ENCODE data around the gene DNAJC8. TPM values are rescaled to one million over a fixed set of nuclear protein-coding genes. Genes with fewer than 3 reads are reported as not detected.

Gene DNAJC8
- total RNA-seq, 1 donor from 2014 or later: 103 TPM

DNA sequence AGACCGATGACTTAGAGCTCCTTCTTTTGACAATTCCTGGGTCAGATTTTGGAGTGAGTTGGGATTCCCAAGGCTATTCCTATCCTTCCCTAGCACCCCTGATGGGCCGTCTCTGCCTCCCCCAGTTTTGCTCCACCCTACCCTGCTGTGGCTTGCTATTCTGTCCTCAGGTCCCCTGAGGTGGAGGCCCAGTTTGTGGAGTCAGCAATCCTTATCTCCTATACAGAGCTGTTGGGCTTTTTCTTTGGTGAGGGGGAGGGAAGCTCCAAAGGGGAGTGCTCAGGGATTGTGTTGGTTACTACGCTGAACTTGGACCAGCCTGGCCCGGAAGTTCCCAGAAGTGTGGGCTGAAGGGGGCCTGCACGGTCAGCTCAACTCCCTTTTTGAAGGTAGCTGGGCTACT is 34.1 kb upstream of the DNAJC8 start:
- no peak for ATAC-seq (ENCODE audit: low read depth)
- Mint-ChIP-seq H3K36me3 (ENCODE audit: low read depth) (peaks cover 11% of the 10 kb centered on the region), H3K27ac (no peak overlapping the region), H3K9me3 (no peaks in the 10 kb centered on the region), H3K4me3 (no peak overlapping the region), H3K4me1 (no peaks in the 10 kb centered on the region), H3K27me3 (no peaks in the 10 kb centered on the region)
- DNase-seq: no peak
- intact Hi-C loops (cut with micrococcal nuclease): no loop called here
- CTCF ChIA-PET: interaction anchor here (0.6 to 1.4 kb wide), 2 partner anchors 19 to 51 kb away, joined by 3 to 4 read pairs; no protein-coding TSS in a partner anchor
- POLR2A ChIA-PET: interaction anchor here (0.9 to 1.2 kb wide), 2 partner anchors 9 to 17 kb away, joined by 3 to 4 read pairs; no protein-coding TSS in a partner anchor
- TF ChIP-seq, protein P1, sequence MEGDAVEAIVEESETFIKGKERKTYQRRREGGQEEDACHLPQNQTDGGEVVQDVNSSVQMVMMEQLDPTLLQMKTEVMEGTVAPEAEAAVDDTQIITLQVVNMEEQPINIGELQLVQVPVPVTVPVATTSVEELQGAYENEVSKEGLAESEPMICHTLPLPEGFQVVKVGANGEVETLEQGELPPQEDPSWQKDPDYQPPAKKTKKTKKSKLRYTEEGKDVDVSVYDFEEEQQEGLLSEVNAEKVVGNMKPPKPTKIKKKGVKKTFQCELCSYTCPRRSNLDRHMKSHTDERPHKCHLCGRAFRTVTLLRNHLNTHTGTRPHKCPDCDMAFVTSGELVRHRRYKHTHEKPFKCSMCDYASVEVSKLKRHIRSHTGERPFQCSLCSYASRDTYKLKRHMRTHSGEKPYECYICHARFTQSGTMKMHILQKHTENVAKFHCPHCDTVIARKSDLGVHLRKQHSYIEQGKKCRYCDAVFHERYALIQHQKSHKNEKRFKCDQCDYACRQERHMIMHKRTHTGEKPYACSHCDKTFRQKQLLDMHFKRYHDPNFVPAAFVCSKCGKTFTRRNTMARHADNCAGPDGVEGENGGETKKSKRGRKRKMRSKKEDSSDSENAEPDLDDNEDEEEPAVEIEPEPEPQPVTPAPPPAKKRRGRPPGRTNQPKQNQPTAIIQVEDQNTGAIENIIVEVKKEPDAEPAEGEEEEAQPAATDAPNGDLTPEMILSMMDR (IDR thresholded peaks at IDR 0.05): no peak

- Mint-ChIP-seq H3K4me3 (no peak overlapping the region), H3K36me3 (ENCODE audit: low read depth) (peaks cover 6% of the 10 kb centered on the region), H3K9me3 (no peaks in the 10 kb centered on the region), H3K27me3 (peaks cover 2% of the 10 kb centered on the region), H3K4me1 (peaks cover 9% of the 10 kb centered on the region), H3K27ac (no peak overlapping the region)
- ChIA-PET CTCF (interaction anchor here (1.4 kb wide), 1 partner anchor 17 kb away, joined by 4 read pairs; no protein-coding TSS in a partner anchor), POLR2A (interaction anchor here (1.2 kb wide), 1 partner anchor 16 kb away, joined by 3 read pairs; no protein-coding TSS in a partner anchor)
- DNase-seq: no peak
- intact Hi-C loops (cut with micrococcal nuclease): no loop called here
- no peak for ATAC-seq (ENCODE audit: low read depth)
- TF ChIP-seq, protein P1 (IDR thresholded peaks at IDR 0.05): no peak
These were observed 32.7 kb upstream of the DNAJC8 start for GRCh38 chr1:28265577-28265976.

DNA sequence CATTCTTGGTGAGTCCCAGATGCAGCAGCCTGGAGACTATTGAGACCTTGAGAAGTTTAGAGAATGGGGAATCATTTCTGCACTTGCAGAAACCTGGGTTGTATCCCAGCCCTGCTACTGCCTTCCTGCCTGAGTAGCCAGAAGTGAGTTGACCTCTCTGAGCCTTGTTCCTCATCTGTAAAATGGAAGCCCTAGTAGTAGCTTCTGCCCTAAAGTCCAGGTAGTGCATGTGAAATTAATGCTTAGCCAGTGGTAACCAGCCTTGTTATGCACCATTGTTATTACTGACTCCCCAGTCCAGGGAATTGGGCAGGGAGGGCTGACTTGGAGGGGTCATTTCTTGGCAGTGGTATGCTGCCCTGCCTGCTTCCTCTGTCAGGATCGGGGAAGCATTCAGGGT is 32.1 kb upstream of the DNAJC8 start:
- ChIA-PET CTCF (no interaction called here), POLR2A (interaction anchor here (1.0 to 1.1 kb wide), 2 partner anchors 16 to 21 kb away, joined by 3 to 4 read pairs; no protein-coding TSS in a partner anchor)
- DNase-seq (no peak), ATAC-seq (ENCODE audit: low read depth) (no peak)
- Mint-ChIP-seq H3K36me3 (ENCODE audit: low read depth) (peaks cover 4% of the 10 kb centered on the region), H3K27ac (no peak overlapping the region), H3K4me1 (peaks cover 10% of the 10 kb centered on the region), H3K4me3 (no peak overlapping the region), H3K27me3 (peaks cover 2% of the 10 kb centered on the region), H3K9me3 (no peaks in the 10 kb centered on the region)
- TF ChIP-seq, protein P1 (IDR thresholded peaks at IDR 0.05): no peak
- intact Hi-C loops (cut with micrococcal nuclease): no loop called here

DNA sequence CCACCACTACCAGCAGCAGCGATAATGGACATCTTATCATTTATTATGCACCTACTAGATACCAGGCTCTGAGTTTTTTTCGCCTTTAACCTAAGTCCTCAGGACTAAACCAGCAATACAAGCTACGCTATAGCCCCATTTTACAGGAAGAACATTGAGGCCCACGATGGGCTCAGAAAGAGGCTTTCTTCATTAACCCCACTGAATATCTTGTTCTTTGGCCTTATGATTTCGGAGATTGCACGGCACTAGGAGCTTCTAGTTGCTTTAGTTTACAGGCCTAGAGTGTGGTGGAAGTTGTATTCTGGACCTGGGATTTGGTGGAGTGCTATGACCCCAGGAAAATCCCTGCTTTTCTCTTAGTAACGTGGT is 28.0 kb upstream of the DNAJC8 start:
- Mint-ChIP-seq H3K27ac (peak overlapping the region; percentile 18), H3K4me1 (peaks cover 23% of the 10 kb centered on the region), H3K4me3 (peak overlapping the region; percentile 82), H3K9me3 (no peaks in the 10 kb centered on the region), H3K36me3 (ENCODE audit: low read depth) (no peaks in the 10 kb centered on the region), H3K27me3 (peaks cover 6% of the 10 kb centered on the region)
- TF ChIP-seq, protein P1 (IDR thresholded peaks at IDR 0.05): no peak
- ChIA-PET POLR2A (interaction anchor here (2.6 to 5.1 kb wide), 5 partner anchors 11 to 320 kb away, joined by 16 to 79 read pairs (median 35); partner anchors contain the start of genes ATP5IF1 and MED18), CTCF (interaction anchor here (1.5 to 2.3 kb wide), 2 partner anchors 12 to 99 kb away, joined by 3 to 8 read pairs; no protein-coding TSS in a partner anchor)
- DNase-seq (no peak), ATAC-seq (ENCODE audit: low read depth) (no peak)
- intact Hi-C loops (cut with micrococcal nuclease): no loop called here

DNA sequence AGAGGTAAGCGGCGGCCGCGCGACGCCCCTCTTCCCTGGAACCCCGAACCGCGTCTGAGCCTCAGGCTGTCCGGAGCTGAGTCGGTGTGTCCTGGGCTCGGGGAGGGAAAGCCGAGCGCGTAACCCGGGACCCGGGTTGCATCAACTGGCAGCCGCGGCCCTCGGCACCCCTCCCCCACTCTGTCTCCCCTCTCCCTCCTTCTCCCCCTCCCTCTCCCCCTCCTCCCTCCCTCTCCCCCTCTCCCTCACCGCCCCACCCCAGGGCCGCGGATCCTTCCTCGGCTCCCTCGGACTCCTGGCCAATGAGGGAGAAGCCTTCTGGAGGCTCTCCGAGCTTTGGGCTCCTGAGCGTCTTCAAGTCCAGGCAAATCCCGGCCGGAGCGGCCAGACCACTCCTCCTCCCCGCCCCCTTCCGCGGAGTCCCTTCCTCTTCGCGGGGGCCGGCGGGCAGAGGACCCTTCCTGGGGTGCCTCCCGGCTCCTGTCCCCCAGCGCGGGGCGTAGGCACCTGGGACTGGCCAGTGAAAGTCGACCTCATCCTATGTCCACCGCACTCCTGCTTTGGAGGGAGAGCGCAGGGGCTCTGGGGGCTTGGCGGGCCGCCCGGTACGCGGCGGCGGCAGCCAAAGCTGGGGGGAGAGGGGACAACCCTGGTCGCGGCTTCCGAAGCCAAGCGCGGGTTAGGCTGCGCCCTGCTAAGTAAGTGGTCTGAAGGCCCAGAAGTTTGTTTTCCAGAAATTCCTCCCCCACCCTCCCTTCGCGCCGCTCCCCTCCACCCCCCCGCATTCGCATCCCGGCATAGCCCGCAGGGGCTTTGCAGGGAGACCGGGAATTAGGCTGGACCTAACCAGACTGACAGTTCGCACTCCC is 27.3 kb upstream of the DNAJC8 start:
- Mint-ChIP-seq H3K27me3 (peaks cover 6% of the 10 kb centered on the region), H3K4me3 (peak overlapping the region; percentile 82), H3K4me1 (peaks cover 23% of the 10 kb centered on the region), H3K36me3 (ENCODE audit: low read depth) (no peaks in the 10 kb centered on the region), H3K27ac (peak overlapping the region; percentile 18), H3K9me3 (no peaks in the 10 kb centered on the region)
- ChIA-PET CTCF (interaction anchor here (0.9 to 2.3 kb wide), 3 partner anchors 11 to 100 kb away, joined by 3 to 8 read pairs (median 4); no protein-coding TSS in a partner anchor), POLR2A (interaction anchor here (0.6 to 5.1 kb wide), 17 partner anchors 11 to 557 kb away, joined by 3 to 79 read pairs (median 5); partner anchors contain the start of genes ATP5IF1, DNAJC8, MED18 and PHACTR4)
- TF ChIP-seq, protein P1 (IDR thresholded peaks at IDR 0.05): no peak
- intact Hi-C loops (cut with micrococcal nuclease): loop anchor here (1.0 to 2.0 kb wide), 5 partner anchors 12 to 383 kb away; partner anchors contain the start of genes MED18 and TAF12
- DNase-seq (peak; percentile 33), ATAC-seq (ENCODE audit: low read depth) (no peak)

Data from activated B cell treated with CpG ODN at 0.5 μM for 24 hours (primary cell).